OCI-LY7 (cell line): ENCODE measurements around the gene B4GALNT2. TPM values are rescaled to one million over a fixed set of nuclear protein-coding genes. Genes with fewer than 3 reads are reported as not detected.

ENCODE experiments used
- BruUV-seq: library from RNA; stranded (reverse); fragments of 400-500 nt; replicated peaks from 2 replicates; lab custom pipeline; 2021; lab: Mats Ljungman, UMichigan
- CTCF ChIA-PET: fragments of 300-600 bp; sonication (Branson Sonifier 250); formaldehyde crosslinking; loops from one replicate; lab custom pipeline; 2022; ENCODE audit warnings: antibody characterized with exemption; ENCODE audit not compliant: unreplicated experiment; lab: Charles Lee
- POLR2A ChIA-PET: fragments of 300-600 bp; sonication (Branson Sonifier 250); formaldehyde crosslinking; loops from one replicate; lab custom pipeline; 2022; ENCODE audit warnings: antibody characterized with exemption; lab: Charles Lee
- DNase-seq: peaks from one replicate; pipeline ENCODE4 v3.0.0-alpha.2; 2015; ENCODE audit warnings: low spot score
- H2AFZ ChIP-seq: fragments of 200-600 bp; sonication (generic), shearing (Covaris generic); 2 replicates; pipeline ENCODE4 v1.6.1; 2014; ENCODE audit warnings: mild to moderate bottlenecking, antibody characterized with exemption, low read length, moderate library complexity
- H3K27ac ChIP-seq: fragments of 200-600 bp; sonication (generic); 2 replicates; pipeline ENCODE4 v1.5.1; 2014; ENCODE audit warnings: mixed run types, low read depth, mild to moderate bottlenecking, moderate library complexity, low read length, inconsistent platforms; ENCODE audit not compliant: poor library complexity, severe bottlenecking
- H3K36me3 ChIP-seq: fragments of 200-600 bp; sonication (generic); 2 replicates; pipeline ENCODE4 v1.6.1; 2014; ENCODE audit warnings: mild to moderate bottlenecking, antibody characterized with exemption, low read length, moderate library complexity, mixed read lengths; ENCODE audit not compliant: insufficient read depth
- H3K4me1 ChIP-seq: fragments of 200-600 bp; sonication (generic); 2 replicates; pipeline ENCODE4 v1.5.1; 2014; ENCODE audit warnings: mild to moderate bottlenecking, low read length; ENCODE audit not compliant: insufficient read depth, poor library complexity, severe bottlenecking
- H3K4me2 ChIP-seq: fragments of 200-600 bp; sonication (generic); 2 replicates; pipeline ENCODE4 v1.6.1; 2014; ENCODE audit warnings: mild to moderate bottlenecking, low read length
- H3K4me3 ChIP-seq: fragments of 200-600 bp; sonication (generic); 2 replicates; pipeline ENCODE4 v1.5.1; 2014; ENCODE audit warnings: mild to moderate bottlenecking, low read depth, low read length; ENCODE audit not compliant: poor library complexity, severe bottlenecking
- H3K79me2 ChIP-seq: fragments of 200-600 bp; sonication (generic); 2 replicates; pipeline ENCODE4 v1.6.1; 2016; ENCODE audit warnings: low read depth, mild to moderate bottlenecking, low read length, moderate library complexity, mixed read lengths; ENCODE audit not compliant: insufficient read depth
- H3K9me2 ChIP-seq: fragments of 200-600 bp; sonication (generic); 2 replicates; pipeline ENCODE4 v1.6.1; 2016; ENCODE audit warnings: mild to moderate bottlenecking, low read length, mixed read lengths; ENCODE audit not compliant: insufficient read depth
- H3K9me3 ChIP-seq: fragments of 200-600 bp; sonication (generic); 2 replicates; pipeline ENCODE4 v1.6.1; 2014; ENCODE audit warnings: mild to moderate bottlenecking, mixed run types, low read length, mixed read lengths
- H4K20me1 ChIP-seq: fragments of 200-600 bp; sonication (generic); 2 replicates; pipeline ENCODE4 v1.6.1; 2014; ENCODE audit warnings: mild to moderate bottlenecking, antibody characterized with exemption, low read length, moderate library complexity, mixed read lengths; ENCODE audit not compliant: insufficient read depth
- CTCF ChIP-seq: fragments of 200-600 bp; sonication (generic); conservative IDR thresholded peaks from 2 replicates; pipeline ENCODE4 v1.5.1; 2014; ENCODE audit warnings: mild to moderate bottlenecking, antibody characterized with exemption, low read length, moderate library complexity, mixed read lengths
- EZH2phosphoT487 ChIP-seq: fragments of 200-600 bp; sonication (generic); IDR thresholded peaks from 2 replicates; pipeline ENCODE4 v1.6.1; 2018; ENCODE audit warnings: low read depth, borderline replicate concordance, mild to moderate bottlenecking, mixed run types, antibody characterized with exemption, low read length, moderate library complexity, mixed read lengths
- intact Hi-C: fragments of 100-400 bp; cut with micrococcal nuclease; formaldehyde crosslinking; loops from one replicate; pipeline ENCODE4 v1.10.0; 2022; ENCODE audit not compliant: unreplicated experiment
- total RNA-seq, 2 experiments: library from RNA; depleted of rRNA in 1 of 2; stranded (reverse); fragments of >200 nt in 1 of 2; shearing (Covaris generic) in 1 of 2; gene quantifications; 2 replicates each; pipeline ENCODE4 v1.2.3, GENCODE V29; 2014 to 2022

Gene B4GALNT2
- total RNA-seq, 2 experiments from 2014 or later = not detected

GRCh38 chr17:49218941-49219913, 86.7 kb downstream of the B4GALNT2 start:
- Histone ChIP-seq H4K20me1 (no peaks in the 10 kb centered on the region), H2AFZ (no peak overlapping the region), H3K9me3 (no peaks in the 10 kb centered on the region), H3K4me2 (peak overlapping the region; percentile 95), H3K27ac (peak overlapping the region; percentile 57), H3K4me3 (peak overlapping the region; percentile 18), H3K36me3 (peaks cover 71% of the 10 kb centered on the region), H3K9me2 (no peaks in the 10 kb centered on the region), H3K4me1 (peaks cover 69% of the 10 kb centered on the region), H3K79me2 (peaks cover 21% of the 10 kb centered on the region)
- TF ChIP-seq EZH2phosphoT487 (no peak), CTCF (peak; percentile 76)
- intact Hi-C loops = loop anchor here (10.0 kb wide), 2 partner anchors 456 to 526 kb away; partner anchors contain the start of gene SPOP
- DNase-seq = peak; percentile 55
- POLR2A ChIA-PET = interaction anchor here (0.7 kb wide), 1 partner anchor 105 kb away, joined by 5 read pairs; no protein-coding TSS in a partner anchor
- no TSS peak for BruUV-seq
- CTCF ChIA-PET = interaction anchor here (1.4 kb wide), 1 partner anchor 8 kb away, joined by 3 read pairs; no protein-coding TSS in a partner anchor

- no peaks in the 10 kb centered on the region for H3K9me2 ChIP-seq
- H3K36me3 ChIP-seq = peaks cover 67% of the 10 kb centered on the region
- peaks cover 15% of the 10 kb centered on the region for H3K79me2 ChIP-seq
- no peaks in the 10 kb centered on the region for H4K20me1 ChIP-seq
- CTCF ChIA-PET = no interaction called here
- H2AFZ ChIP-seq = no peak overlapping the region
- POLR2A ChIA-PET = no interaction called here
- no peak for DNase-seq
- intact Hi-C loops = loop anchor here (10.0 kb wide), 2 partner anchors 455 to 525 kb away; partner anchors contain the start of gene SPOP
- no peaks in the 10 kb centered on the region for H3K9me3 ChIP-seq
- peaks cover 64% of the 10 kb centered on the region for H3K4me1 ChIP-seq
- BruUV-seq = no TSS peak
- no peak for TF ChIP-seq EZH2phosphoT487
- TF ChIP-seq CTCF = peak; percentile 37; the same call in 1 of the 2 replicates
- no peak overlapping the region for H3K4me2 ChIP-seq
- no peak overlapping the region for H3K27ac ChIP-seq
- H3K4me3 ChIP-seq = no peak overlapping the region
Measured at GRCh38 chr17:49219987-49220386, 87.4 kb downstream of the B4GALNT2 start.
